Activated CD4-positive, CD25-positive, alpha-beta regulatory T cell (primary cell): ENCODE data around the gene SMIM35.
"Not testable (repeated sequence)": the region's sequence is repeated elsewhere in the genome, so short reads cannot be mapped to it uniquely, and the experiment has no call there.

Experiments used
- DNase-seq, 4 experiments: peaks; one replicate each; lab custom pipeline; 2025; lab: John Stamatoyannopoulos, UW

Gene SMIM35

GRCh38 chr11:118027694-118028093 is 59.1 kb downstream of the SMIM35 start:
- no peak for DNase-seq

- no peak for DNase-seq
Measured at GRCh38 chr11:118021146-118021545, 65.6 kb downstream of the SMIM35 start.

- DNase-seq = no peak
Measured at GRCh38 chr11:118018401-118018800, 68.4 kb downstream of the SMIM35 start.

GRCh38 chr11:118017631-118018315 is 69.0 kb downstream of the SMIM35 start:
- DNase-seq = no peak

- no peak for DNase-seq
Measured at GRCh38 chr11:118017111-118017510, 69.7 kb downstream of the SMIM35 start.

GRCh38 chr11:118016104-118016503 is 70.7 kb downstream of the SMIM35 start:
- no peak for DNase-seq

- DNase-seq = no peak
Measured at GRCh38 chr11:118015385-118015841, 71.3 kb downstream of the SMIM35 start.

GRCh38 chr11:118014022-118014421 is 72.7 kb downstream of the SMIM35 start:
- no peak for DNase-seq

GRCh38 chr11:118012083-118012669 is 74.6 kb downstream of the SMIM35 start:
- DNase-seq = no peak

GRCh38 chr11:118010738-118011461 is 75.9 kb downstream of the SMIM35 start:
- DNase-seq = no peak

- no peak for DNase-seq
Measured at GRCh38 chr11:118009864-118010737, 76.7 kb downstream of the SMIM35 start.

- no peak for DNase-seq
Measured at GRCh38 chr11:118008271-118008911, 78.4 kb downstream of the SMIM35 start.

- not testable (repeated sequence) for DNase-seq
Measured at GRCh38 chr11:118007563-118008270, 79.0 kb downstream of the SMIM35 start.

GRCh38 chr11:118007040-118007439 is 79.7 kb downstream of the SMIM35 start:
- DNase-seq = no peak

- DNase-seq = no peak
Measured at GRCh38 chr11:118006153-118006534, 80.6 kb downstream of the SMIM35 start.

- no peak for DNase-seq
Measured at GRCh38 chr11:118005224-118006152, 81.3 kb downstream of the SMIM35 start.

- DNase-seq = no peak
Measured at GRCh38 chr11:118004543-118005223, 82.1 kb downstream of the SMIM35 start.

- no peak for DNase-seq
Measured at GRCh38 chr11:118003456-118003855, 83.3 kb downstream of the SMIM35 start.
